LoVo (cell line): Measurements from ENCODE around the gene SOS2.

Experiments used
- DNase-seq: peaks from one replicate; pipeline ENCODE4 v3.0.0-alpha.2; 2016; ENCODE audit warnings: low spot score

Gene SOS2

DNA sequence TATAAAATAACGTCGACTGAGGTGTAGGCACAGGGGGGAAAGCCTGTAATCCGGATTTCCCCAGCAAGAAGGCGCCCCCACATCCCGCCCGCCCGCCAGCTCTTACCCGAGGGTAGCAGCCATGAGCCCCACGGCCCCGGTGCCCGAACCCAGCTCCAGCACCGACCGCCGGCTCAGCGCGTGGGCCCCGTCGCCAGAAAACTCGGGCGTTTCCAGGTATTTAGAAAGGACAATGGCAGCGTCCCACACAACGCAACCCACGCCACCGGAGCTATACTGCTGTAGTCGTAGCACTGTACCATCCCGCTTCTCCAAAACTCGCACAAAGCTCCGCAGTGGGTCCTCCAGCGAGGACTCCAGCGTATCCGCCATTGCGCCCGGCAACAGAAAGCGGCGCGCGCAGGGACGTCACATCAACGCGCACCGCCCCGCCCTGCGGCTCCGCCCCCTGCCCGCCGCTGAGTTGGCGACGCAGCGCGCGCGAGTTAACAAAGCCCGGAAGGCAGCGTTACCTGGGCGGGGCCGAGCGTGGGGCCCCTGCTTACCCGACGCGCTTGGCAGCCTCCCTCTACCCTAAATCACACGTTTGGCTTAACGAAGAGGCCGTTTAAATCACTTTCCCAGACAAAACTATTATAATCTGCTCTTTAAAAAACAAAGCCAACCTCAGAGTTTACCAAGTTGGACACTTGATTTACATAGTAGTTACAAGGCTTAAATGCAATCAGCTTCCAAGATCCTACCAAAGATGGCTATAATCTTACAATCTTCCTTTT is 115.0 kb downstream of the SOS2 start, which contains the start of gene VCPKMT:
TSS of gene VCPKMT (minus strand) at position 392 of the 776 bp plus-strand sequence. CDS start at position 372, 20 bp downstream.
- peak; percentile 94 for DNase-seq

DNA sequence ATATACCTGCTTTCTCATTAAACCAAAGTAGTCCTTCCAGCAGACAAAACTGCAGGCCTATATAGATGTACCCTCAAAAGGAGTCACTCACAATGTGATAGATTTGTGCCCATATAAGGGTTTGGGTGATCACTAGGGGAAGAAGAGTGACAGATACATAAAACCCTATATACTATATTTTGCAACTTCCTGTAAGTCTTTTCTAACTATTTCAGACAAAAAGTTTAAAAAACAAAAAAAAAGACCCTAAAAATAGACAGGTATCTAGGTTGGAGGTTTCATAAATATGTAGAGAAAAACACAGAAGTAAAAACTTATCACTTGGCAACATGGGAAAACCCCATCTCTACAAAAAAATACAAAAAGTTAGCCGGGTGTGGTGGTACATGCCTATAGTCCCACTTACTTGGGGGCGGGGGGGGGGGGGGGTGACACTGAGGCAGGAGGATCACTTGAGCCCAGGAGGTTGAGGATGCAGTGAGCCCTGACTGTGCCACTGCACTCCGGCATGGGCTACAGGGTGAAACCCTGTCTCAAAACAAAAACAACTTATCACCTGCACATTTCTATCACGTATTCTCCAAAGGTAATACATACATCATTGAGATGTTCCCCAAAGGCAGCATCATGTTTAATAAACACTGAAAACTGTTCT is 117.9 kb downstream of the SOS2 start:
- DNase-seq, result no peak

DNA sequence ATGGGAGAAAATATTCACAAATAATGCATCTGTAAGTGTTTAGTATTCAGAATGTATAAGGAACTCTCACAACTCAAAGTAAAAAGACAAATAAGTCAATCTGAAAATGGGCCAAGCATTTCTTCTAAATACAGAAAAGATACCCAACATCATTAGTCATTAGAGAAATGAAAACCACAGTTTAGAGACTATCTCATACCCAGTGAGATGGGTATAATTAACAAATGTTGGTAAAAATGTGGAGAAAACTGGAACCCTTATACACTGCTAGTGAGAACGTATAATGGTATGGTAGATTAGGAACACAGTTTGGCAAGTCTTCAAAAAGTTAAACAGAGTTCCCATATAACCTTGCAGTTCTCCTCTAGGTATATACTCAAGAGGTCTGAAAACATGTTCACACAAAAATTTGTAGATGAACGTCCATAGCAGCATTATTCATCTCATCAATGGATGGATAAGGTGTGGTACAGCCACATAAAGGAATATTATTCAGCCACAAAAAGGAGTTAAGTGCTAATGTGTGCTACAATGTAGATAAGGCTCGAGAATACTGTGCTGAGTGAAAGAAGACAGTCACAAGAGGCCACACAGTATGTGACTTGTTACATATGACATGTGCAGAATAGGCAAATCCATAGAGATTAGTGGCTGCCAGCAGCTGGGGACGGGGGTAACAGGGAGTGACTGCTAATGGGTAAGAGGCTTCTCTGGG is 120.9 kb downstream of the SOS2 start:
- DNase-seq, result no peak

DNA sequence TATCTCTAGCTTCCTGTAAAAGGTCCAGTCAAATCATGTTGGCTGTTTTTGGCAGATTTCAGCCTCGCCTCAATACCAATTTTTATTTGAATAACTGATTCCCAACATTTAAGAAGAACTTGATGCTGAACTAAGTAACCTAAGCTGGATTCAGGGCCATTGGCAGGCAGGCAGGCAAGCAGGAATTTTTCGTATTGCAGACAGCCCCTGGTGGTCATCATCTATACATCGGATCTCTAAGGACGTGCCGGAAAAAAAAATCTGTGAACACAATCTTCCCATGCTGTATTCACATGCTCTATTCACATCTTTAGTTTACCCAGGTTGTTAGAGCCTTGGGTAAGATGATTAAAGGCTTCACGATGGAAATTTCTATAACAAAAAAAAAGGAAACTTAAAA is 122.0 kb downstream of the SOS2 start:
- DNase-seq, result no peak

DNA sequence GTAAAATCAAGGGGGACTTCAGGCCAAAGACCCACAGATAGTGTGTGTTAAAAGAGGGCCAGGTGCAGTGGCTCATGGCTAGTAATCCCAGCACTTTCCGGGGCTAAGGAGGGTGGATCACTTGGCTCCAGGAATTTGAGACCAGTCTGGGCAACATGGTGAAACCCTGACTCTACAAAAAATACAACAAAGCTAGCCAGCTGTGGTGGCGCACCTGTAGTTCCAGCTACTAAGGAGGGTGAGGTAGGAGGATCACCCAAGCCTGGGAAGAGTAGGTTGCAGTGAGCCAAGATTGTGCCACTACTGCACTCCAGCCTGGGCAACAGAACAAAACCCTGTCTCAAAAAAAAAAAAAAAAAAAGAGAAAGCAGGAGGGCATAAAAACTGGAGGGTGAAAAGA is 123.5 kb downstream of the SOS2 start:
- DNase-seq, result no peak

DNA sequence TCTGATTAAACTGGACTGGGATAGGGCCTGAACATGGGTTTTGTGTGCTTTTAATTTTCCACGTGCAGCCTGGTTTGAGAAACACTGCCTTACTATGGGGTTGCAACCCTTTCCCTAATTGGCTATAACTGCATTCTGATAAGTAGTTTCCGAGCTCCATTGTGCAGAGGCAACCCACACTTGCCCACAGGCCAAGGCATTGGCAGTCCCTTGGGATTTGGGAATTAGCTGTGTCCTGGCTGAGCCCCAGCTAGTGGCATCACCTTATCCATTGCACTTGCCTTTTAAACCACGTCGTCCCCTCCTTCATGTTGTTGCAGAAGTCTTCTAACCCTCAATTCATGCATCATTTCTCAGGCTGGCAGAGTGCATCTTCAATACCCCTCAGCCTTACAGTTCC is 125.2 kb downstream of the SOS2 start:
- no peak for DNase-seq

DNA sequence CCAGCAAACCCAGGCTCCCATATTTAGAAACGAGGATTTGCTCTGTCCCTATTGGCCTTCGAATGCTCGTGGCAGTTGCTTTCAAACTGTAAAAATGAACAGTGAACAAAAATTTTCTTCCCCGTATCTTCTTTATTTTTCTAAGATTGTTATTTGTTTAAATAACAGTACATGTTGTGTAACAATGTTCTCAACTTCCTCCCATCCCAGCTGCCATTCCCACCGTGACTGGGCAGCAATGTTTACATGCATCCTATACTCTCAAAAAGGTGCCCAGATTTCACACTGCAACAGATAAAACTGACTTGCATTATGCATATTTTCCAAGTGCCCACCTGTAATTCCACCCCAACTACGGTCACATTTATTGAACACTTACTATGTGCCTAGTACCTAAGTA is 127.8 kb downstream of the SOS2 start:
- no peak for DNase-seq

DNA sequence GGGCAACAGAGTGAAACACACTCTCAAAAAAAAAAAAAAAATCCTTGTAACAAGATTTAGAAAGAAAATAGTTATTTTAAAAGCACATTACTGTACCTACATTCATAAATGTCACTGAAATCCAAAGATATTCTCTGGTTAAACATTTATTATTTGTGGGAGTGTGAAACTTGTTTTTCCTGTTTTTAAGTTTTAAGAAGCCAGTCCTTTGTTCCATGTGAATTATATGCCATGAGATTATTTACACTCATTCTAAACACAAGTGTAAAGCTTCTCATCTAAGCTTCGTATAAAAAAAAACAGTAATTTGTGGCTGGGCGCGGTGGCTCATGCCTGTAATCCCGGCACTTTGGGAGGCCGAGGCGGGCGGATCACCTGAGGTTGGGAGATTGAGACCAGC is 130.0 kb downstream of the SOS2 start:
- DNase-seq, result no peak

DNA sequence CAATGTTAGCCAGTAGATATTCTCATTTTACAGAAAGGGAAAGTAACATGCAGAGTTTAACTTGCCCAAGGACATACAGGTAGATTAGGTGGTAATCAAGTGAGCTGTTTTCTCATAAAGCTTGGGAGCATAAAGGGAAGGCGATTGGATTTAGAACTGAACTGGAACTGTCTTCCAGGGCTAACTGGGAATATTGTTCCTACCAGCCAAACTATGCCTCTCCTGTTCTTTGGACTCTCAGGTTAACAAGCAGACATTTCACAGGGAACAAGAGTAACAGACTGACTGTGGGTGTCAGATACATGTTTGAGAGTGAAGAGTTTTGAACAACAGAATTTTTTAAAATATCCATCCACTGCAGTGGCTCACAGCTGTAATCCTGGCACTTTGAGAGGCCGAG is 130.6 kb downstream of the SOS2 start:
- no peak for DNase-seq

DNA sequence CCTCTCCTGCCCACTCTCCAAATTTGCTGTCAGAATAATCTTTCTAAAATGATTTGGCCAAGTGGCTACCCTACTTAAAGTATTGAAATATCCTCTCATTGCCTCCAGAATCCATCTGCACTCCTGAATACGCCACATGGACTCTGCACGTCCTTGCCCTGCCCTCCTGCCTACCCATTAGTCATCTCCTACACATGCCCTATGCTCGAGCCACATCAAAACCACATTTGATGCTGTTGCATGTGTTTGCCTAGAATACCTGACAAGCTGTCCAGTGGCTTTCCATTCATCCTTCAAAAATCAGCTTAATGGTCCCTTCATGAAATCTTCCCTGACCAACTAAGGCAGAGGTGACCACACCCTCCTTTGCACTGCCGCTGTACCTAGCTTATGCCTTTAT is 132.0 kb downstream of the SOS2 start:
- peak; percentile 30 for DNase-seq

DNA sequence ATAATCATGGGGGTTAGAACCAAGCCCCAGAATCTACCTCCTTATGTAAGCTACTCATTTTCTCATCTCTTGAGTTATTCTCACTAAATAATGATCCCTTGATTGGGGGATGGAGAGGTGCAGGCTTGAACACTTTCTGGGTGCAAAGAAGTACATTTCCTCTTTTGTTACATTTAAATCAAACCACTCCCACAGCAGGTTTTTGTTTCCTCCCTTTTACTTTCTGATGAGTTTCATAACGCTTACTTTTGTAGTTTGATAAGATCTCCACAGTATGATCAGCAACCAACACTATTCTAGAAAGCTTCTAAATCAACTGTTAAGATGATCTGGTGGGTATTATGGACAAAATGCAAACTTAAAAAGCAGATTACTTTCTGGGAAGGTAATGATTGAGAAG is 135.5 kb downstream of the SOS2 start:
- DNase-seq, result no peak

DNA sequence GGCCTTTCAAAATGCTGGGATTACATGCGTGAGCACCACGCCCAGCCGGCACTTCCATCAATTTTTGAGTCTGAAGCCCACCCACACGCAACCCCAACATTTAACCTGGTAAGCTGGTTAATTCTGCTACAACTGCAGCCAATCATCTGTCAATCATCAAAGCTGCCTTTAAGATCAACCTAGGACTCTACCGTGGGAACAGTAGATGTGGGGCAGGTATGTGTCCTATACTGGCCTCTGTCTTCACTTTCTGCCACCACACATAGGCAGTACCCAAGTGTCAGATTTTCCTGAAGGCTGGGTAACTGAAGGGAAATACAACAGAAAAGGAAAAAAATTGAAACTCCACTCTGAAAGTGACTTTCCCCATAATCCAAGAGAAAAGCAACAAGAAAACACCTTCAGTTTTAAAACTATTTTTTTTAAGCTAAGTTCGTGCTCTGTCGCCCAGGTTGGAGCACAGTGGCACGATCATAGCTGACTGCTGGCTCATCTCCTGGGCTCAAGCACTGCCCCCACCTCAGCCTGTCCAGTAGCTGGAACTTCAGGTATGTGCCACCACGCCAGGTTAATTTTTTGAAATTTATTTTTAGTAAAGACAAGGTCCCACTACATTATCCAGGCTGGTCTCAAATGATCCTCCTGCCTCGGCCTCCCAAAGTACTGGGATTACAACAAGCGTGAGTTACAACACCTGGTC is 137.2 kb downstream of the SOS2 start:
- DNase-seq, result no peak

DNA sequence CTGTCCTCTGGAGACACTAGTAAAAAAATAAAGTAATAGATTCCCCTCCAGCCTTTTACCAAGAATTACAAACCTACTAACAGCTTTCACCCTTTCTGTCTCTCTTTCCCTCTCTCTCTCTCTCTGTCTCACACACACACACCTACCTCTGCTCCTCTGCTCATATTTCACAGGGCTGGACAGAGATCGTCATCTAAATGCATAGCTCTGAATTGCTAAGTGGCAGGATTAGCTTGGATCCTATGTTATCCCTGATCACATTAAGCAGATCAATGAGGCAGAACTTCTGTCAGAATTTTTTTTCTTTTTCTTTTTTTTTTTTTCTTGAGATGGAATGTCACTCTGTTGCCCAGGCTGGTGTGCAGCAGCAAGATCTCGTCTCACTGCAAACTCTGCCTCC is 137.9 kb downstream of the SOS2 start:
- no peak for DNase-seq

DNA sequence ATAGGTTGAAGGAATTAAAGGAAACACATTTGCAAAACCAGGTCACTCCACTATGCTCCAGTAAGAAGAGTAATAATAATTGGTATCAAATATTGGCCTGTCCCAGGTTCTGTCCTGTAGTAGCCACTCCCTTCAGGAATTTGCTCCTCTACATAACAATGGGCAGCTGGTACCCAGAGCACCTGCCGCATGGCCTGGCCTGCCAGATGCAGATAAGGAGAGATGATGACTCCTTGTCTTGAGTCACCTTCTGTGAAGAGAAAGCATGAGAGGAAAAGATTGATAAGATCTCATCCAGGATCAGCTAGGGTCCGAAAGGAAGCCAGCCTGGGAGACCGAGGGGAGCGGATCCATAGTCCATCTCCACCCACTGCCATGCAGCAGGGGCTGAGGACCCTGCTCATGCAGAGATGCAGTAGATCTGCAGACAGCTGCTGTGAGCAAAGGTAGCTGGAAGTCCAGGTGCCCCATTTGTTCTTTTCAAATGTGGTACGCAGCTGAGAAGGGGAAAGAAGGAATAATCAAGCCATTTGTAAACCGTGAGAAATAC is 139.3 kb downstream of the SOS2 start:
- DNase-seq, result no peak

DNA sequence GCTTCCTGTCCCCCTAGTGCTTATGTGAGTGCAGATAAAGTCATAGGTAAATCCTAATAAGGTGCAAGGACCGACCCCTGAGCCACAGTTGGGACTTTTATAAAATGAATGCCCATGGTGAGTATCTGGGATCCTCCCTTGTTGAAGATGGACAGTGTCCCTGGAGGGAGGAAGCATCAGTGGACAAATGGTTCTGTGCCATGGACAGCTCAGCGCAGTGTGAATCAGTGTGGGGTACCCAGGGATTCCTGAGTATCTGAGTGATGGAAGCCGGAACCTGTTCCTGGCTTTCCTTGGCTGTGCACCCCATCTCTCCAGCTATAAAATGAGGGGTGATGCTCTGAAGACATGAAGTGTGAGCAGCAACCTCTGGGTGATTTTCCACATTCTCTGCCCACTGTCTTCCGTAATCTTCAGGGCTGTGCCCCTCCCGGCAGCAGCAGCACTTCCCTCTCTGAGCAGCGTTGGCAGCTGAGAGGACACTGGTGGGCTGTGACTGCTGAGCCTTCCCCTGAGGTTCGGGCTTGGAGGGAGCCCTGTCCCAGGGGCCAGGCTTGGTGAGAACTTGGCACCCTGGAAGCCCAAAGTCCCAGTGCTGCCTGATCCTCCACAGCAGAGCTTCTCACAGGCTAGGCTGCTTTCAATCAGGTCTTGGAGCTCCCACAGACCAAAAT is 140.0 kb downstream of the SOS2 start:
- no peak for DNase-seq

DNA sequence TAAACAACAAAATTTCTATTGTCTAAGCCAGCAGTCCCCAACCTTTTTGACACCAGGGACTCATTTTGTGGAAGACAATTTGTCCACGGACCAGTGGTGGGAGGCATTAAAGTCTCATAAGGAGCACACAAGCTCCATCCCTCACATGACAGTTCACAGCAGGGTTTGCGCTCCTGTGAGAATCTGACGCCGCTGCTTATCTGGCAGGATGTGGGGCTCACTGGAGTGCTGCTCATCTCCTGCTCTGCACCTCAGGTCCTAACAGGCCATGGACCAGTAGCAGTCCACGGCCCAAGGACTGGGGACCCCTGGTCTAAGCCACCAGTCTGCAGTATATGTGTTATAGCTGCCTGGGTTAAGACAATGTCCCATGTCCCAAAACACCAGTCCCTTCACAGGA is 142.2 kb downstream of the SOS2 start:
- no peak for DNase-seq

DNA sequence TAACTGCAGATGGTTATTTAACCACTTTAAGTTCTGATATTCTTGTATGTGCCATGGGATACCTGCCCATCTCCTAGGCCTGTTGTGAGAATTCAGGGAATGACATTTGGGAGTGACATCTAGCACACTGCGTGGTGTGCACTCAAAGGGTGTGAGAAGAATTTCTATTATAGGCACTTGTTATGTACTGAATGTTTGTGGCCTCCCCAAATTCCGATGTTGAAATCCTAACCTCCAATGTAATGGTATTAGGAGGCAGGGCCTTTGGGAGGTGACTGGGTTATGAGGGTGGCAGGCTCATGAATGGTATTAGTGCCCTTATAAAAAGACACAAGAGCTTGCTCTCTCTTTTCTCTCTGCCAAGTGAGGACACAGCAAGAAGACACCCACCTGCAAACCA is 142.6 kb downstream of the SOS2 start:
- DNase-seq, result no peak

DNA sequence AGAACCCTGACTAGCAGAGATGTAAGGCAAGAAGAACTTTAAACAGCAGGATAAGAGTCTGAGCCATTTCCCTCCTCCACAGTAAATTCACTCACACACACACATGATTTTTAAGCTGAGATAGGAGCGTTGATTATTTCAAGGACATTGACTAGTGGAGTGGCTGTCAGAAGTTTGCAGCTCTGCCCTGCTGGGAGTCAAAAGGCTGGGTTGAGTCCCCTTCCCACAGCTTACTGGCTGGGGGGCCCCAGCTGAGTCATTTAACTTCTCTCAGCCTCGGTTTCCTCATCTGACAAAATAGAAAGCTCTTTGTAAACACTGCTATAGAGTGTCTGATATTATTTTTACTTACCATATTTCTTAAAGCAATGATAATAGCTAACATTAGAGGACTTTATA is 143.3 kb downstream of the SOS2 start:
- no peak for DNase-seq

DNA sequence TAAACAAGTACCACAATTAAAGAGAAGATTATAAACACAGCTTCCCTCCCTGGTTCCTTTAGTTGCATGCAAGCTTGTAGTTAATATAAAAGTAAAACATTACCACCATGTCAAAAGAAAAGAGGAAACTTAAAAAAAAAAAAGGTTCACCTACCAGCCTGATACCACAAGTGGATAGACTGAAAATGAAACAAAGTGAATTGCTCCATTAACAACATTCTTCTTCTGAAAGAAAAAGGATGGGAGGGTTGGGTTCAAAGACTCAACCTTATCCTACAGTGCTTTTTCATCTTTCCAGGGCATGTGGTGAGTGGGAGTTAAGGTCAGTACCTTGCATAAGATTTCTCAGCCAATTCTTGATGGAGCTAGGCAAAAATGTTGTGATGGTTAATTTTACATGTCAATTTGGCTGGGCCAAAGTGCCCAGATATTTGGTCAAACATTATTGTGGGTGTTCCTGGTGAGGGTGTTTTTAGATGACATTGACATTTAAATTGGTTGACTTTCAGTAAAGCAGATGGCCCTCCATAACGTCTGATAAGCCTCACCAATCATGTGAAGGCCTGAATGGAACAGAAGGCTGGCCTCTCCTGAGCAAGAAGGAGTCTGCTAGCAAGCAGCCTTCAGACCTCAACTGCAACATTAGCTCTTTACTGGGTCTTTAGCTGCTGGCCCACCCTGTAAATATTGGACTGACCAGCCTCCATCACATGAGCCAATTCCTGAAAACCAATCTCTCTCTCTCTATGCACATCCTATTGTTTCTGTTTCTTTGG is 143.8 kb downstream of the SOS2 start:
- no peak for DNase-seq

DNA sequence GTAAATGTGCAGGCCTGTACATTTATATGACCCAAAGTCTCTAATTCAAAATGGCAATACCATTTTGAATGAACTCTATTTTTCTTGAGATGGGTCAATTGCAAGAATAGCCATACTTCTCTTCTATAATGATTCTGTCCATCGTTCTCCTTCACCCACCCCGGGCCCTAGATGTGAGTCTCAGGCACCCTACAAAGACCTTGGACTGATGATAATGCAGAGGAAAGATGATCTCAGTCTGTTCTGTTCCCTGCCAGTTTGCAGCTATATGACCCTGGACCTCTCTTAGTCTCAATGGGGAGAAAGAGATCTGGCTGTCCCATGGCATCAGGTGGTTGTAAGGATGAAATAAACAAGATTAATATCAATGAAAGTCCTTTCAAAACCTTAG is 145.1 kb downstream of the SOS2 start:
- DNase-seq, result no peak
